Lower lobe of right lung (tissue), 2 donors: ENCODE results near the gene ZNF821. TPM values are rescaled to one million over a fixed set of nuclear protein-coding genes. Genes with fewer than 3 reads are reported as not detected.
A peak's percentile ranks its signal among the peaks of the same experiment; 100 is the strongest.
"Not testable (repeated sequence)": the region's sequence is repeated elsewhere in the genome, so short reads cannot be mapped to it uniquely, and the experiment has no call there.

ENCODE experiments used
- ATAC-seq, 2 donors: fragments of 200-7000 bp; cut with Tn5 transposase; one replicate each; pipeline ENCODE4 v1.9.1; 2020 to 2022; ENCODE audit warnings: mild to moderate bottlenecking in 2 of 2, moderate library complexity in 2 of 2
- DNase-seq: peaks from one replicate; pipeline ENCODE4 v3.0.0-alpha.2; 2020
- H3K27ac ChIP-seq: fragments of 200-600 bp; one replicate; pipeline ENCODE4 v1.8.0; 2022
- H3K27me3 ChIP-seq: fragments of 200-600 bp; one replicate; pipeline ENCODE4 v1.8.0; 2022; ENCODE audit warnings: low read depth
- H3K36me3 ChIP-seq: fragments of 200-600 bp; one replicate; pipeline ENCODE4 v1.8.0; 2022; ENCODE audit warnings: mild to moderate bottlenecking
- H3K4me1 ChIP-seq: fragments of 200-600 bp; one replicate; pipeline ENCODE4 v1.8.0; 2022
- H3K4me3 ChIP-seq: fragments of 200-600 bp; one replicate; pipeline ENCODE4 v1.8.0; 2022; ENCODE audit warnings: mild to moderate bottlenecking
- H3K9me3 ChIP-seq: fragments of 200-600 bp; one replicate; pipeline ENCODE4 v1.8.0; 2022
- CTCF ChIP-seq: fragments of 200-600 bp; IDR thresholded peaks from one replicate; pipeline ENCODE4 v1.8.0; 2022; ENCODE audit warnings: antibody characterized with exemption, mild to moderate bottlenecking
- intact Hi-C: fragments of 100-400 bp; cut with DNase I; formaldehyde crosslinking; loops from one replicate; pipeline ENCODE4 v1.11.0; 2022
- total RNA-seq: library from RNA; stranded (reverse); fragmentation: NEBNext Ultra II Directional; extraction: Animal tissue kit (Norgen Biotek cat#: 25700); gene quantifications from one replicate; pipeline ENCODE4 v1.2.1, GENCODE V29; 2021
- donor health status: DM: no; HTN: yes; CAD: no; lungs with severe emphysema.

ZNF821 gene
- total RNA-seq, 1 donor from 2014 or later: 8.2 TPM

GRCh38 chr16:71843572-71843971 is 40.4 kb downstream of the ZNF821 start:
- no peak for ATAC-seq

GRCh38 chr16:71840052-71840451 is 43.9 kb downstream of the ZNF821 start:
- intact Hi-C loops: no loop called here
- no peak for DNase-seq

More at GRCh38 chr16:71843572-71843971, 40.4 kb downstream of the ZNF821 start:
- no peak for DNase-seq
- H3K27ac ChIP-seq: no peak overlapping the region
- intact Hi-C loops: no loop called here
- H3K4me1 ChIP-seq: peaks cover 15% of the 10 kb centered on the region
- H3K27me3 ChIP-seq: no peaks in the 10 kb centered on the region
- H3K36me3 ChIP-seq: peaks cover 8% of the 10 kb centered on the region
- H3K9me3 ChIP-seq: no peaks in the 10 kb centered on the region
- TF ChIP-seq CTCF: no peak
- no peak overlapping the region for H3K4me3 ChIP-seq

GRCh38 chr16:71837150-71837549 is 46.8 kb downstream of the ZNF821 start:
- H3K27me3 ChIP-seq: no peaks in the 10 kb centered on the region
- no peak for TF ChIP-seq CTCF
- no peak overlapping the region for H3K27ac ChIP-seq
- ATAC-seq (no peak), DNase-seq (no peak)
- no peak overlapping the region for H3K4me3 ChIP-seq
- no peaks in the 10 kb centered on the region for H3K9me3 ChIP-seq
- H3K36me3 ChIP-seq: no peaks in the 10 kb centered on the region
- H3K4me1 ChIP-seq: no peaks in the 10 kb centered on the region
- intact Hi-C loops: no loop called here

More at GRCh38 chr16:71840052-71840451, 43.9 kb downstream of the ZNF821 start:
- Histone ChIP-seq H3K9me3 (no peaks in the 10 kb centered on the region), H3K4me3 (no peak overlapping the region), H3K27me3 (no peaks in the 10 kb centered on the region), H3K4me1 (no peaks in the 10 kb centered on the region), H3K36me3 (no peaks in the 10 kb centered on the region), H3K27ac (no peak overlapping the region)
- no peak for TF ChIP-seq CTCF
- no peak for ATAC-seq

- H3K27me3 ChIP-seq: no peaks in the 10 kb centered on the region
Observed at GRCh38 chr16:71834291-71834690, 49.7 kb downstream of the ZNF821 start.

GRCh38 chr16:71832112-71832511 is 51.9 kb downstream of the ZNF821 start:
- H3K9me3 ChIP-seq, H3K4me1 ChIP-seq, DNase-seq, H3K4me3 ChIP-seq, ATAC-seq, H3K27me3 ChIP-seq, H3K36me3 ChIP-seq, intact Hi-C loops, H3K27ac ChIP-seq: not testable (repeated sequence)

More at GRCh38 chr16:71834291-71834690, 49.7 kb downstream of the ZNF821 start:
- no peak overlapping the region for H3K4me3 ChIP-seq
- no peaks in the 10 kb centered on the region for H3K4me1 ChIP-seq
- no peak for TF ChIP-seq CTCF
- no peaks in the 10 kb centered on the region for H3K9me3 ChIP-seq
- intact Hi-C loops: no loop called here
- DNase-seq (no peak), ATAC-seq (no peak)
- no peaks in the 10 kb centered on the region for H3K36me3 ChIP-seq
- no peak overlapping the region for H3K27ac ChIP-seq

GRCh38 chr16:71831698-71832097 is 52.3 kb downstream of the ZNF821 start:
- H3K27ac ChIP-seq, H3K9me3 ChIP-seq, ATAC-seq, intact Hi-C loops, H3K4me3 ChIP-seq, DNase-seq, H3K27me3 ChIP-seq, H3K4me1 ChIP-seq, H3K36me3 ChIP-seq: not testable (repeated sequence)

GRCh38 chr16:71830359-71830758 is 53.6 kb downstream of the ZNF821 start:
- H3K36me3 ChIP-seq: no peaks in the 10 kb centered on the region
- H3K9me3 ChIP-seq: no peaks in the 10 kb centered on the region
- intact Hi-C loops: no loop called here
- H3K4me3 ChIP-seq: no peak overlapping the region
- DNase-seq: no peak
- no peak overlapping the region for H3K27ac ChIP-seq
- no peaks in the 10 kb centered on the region for H3K27me3 ChIP-seq
- ATAC-seq: peak in 1 of 2 donors; percentile 68
- no peak for TF ChIP-seq CTCF
- H3K4me1 ChIP-seq: no peaks in the 10 kb centered on the region
